Left lobe of liver (tissue), 2 donors: Measurements from ENCODE around the gene MYH10. TPM values are rescaled to one million over a fixed set of nuclear protein-coding genes. Genes with fewer than 3 reads are reported as not detected.
"Not testable (repeated sequence)": the region's sequence is repeated elsewhere in the genome, so short reads cannot be mapped to it uniquely, and the experiment has no call there.

Experiments used
- ATAC-seq: fragments of 200-7000 bp; cut with Tn5 transposase; one replicate; pipeline ENCODE4 v1.9.1; 2020; ENCODE audit warnings: mild to moderate bottlenecking, moderate library complexity
- DNase-seq: peaks from one replicate; pipeline ENCODE4 v3.0.0-alpha.2; 2020; ENCODE audit warnings: low spot score
- total RNA-seq: library from RNA; stranded (reverse); gene quantifications from one replicate; pipeline ENCODE4 v1.2.1, GENCODE V29; 2021
- donor health status: DM: no; HTN: no; CAD: no; lungs with moderate emphysema.
- donor health status: DM: no; HTN: yes; CAD: no.

MYH10 gene
- total RNA-seq, 1 donor from 2014 or later = 22.8 TPM

GRCh38 chr17:8557176-8557806 lies 73.2 kb downstream of the MYH10 start:
- DNase-seq (no peak), ATAC-seq (no peak)

- ATAC-seq = no peak
- no peak for DNase-seq
Observed at GRCh38 chr17:8556074-8556473, 74.5 kb downstream of the MYH10 start.

- no peak for ATAC-seq
Observed at GRCh38 chr17:8555062-8555461, 75.5 kb downstream of the MYH10 start.

GRCh38 chr17:8552577-8553320 lies 77.8 kb downstream of the MYH10 start:
- no peak for ATAC-seq

More at GRCh38 chr17:8555062-8555461, 75.5 kb downstream of the MYH10 start:
- no peak for DNase-seq

GRCh38 chr17:8542599-8543502 lies 87.7 kb downstream of the MYH10 start:
- peak; percentile 82 for DNase-seq
- peak; percentile 95 for ATAC-seq

More at GRCh38 chr17:8552577-8553320, 77.8 kb downstream of the MYH10 start:
- DNase-seq = no peak

GRCh38 chr17:8539976-8540375 lies 90.5 kb downstream of the MYH10 start:
- DNase-seq, ATAC-seq: not testable (repeated sequence)

- no peak for DNase-seq
- ATAC-seq = no peak
Observed at GRCh38 chr17:8537734-8538133, 92.8 kb downstream of the MYH10 start.

- ATAC-seq (peak; percentile 72), DNase-seq (peak; percentile 59)
Observed at GRCh38 chr17:8534498-8535188, 95.9 kb downstream of the MYH10 start.

- DNase-seq (peak; percentile 59), ATAC-seq (peak; percentile 93)
Observed at GRCh38 chr17:8532021-8532420, 98.5 kb downstream of the MYH10 start.

- ATAC-seq (no peak), DNase-seq (no peak)
Observed at GRCh38 chr17:8522577-8522976, 107.9 kb downstream of the MYH10 start.

GRCh38 chr17:8520981-8521380 lies 109.5 kb downstream of the MYH10 start:
- ATAC-seq (no peak), DNase-seq (no peak)

- DNase-seq (no peak), ATAC-seq (no peak)
Observed at GRCh38 chr17:8518850-8519249, 111.7 kb downstream of the MYH10 start.

- ATAC-seq (no peak), DNase-seq (no peak)
Observed at GRCh38 chr17:8518326-8518725, 112.2 kb downstream of the MYH10 start.

- no peak for ATAC-seq
- no peak for DNase-seq
Observed at GRCh38 chr17:8514801-8515200, 115.7 kb downstream of the MYH10 start.

GRCh38 chr17:8506145-8506544 lies 124.4 kb downstream of the MYH10 start:
- ATAC-seq (no peak), DNase-seq (no peak)

- ATAC-seq = no peak
- no peak for DNase-seq
Observed at GRCh38 chr17:8504460-8505207, 125.9 kb downstream of the MYH10 start.

- DNase-seq = no peak
- no peak for ATAC-seq
Observed at GRCh38 chr17:8503807-8504206, 126.7 kb downstream of the MYH10 start.

- ATAC-seq (no peak), DNase-seq (no peak)
Observed at GRCh38 chr17:8503368-8503767, 127.2 kb downstream of the MYH10 start.

GRCh38 chr17:8502126-8502525 lies 128.4 kb downstream of the MYH10 start:
- ATAC-seq = no peak

GRCh38 chr17:8500609-8501008 lies 129.9 kb downstream of the MYH10 start:
- no peak for DNase-seq
- ATAC-seq = no peak

More at GRCh38 chr17:8502126-8502525, 128.4 kb downstream of the MYH10 start:
- DNase-seq = no peak
